ENCODE data around the gene C10orf88.

DNA sequence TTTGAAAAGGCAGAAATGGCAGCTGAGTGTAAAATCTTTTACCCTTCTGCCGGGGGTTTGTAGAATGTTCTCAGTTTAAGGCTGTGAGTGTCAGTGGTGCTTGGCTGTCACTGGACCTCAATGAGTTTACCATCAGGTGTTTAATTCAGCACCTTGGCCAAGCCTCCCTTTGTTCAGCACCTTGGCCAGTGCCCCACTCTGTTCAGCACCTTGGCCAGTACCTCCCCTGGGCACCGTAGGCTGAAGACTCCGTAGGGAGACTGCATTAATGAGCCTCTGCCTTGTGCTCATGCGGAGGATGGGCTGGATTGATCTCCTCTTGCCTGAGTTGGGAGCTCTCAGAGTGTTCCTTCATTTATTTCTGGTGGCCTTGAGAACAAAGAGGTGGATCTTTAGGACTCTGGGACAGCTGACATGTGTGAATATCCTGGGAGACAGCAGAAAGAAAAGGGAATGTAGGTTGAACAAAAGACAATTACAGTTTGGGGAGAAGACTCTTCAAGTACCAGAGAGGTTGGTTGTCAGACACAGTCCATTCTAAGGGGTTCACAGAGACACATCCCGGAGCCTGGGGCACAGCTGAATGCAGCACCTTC is 42.0 kb downstream of the C10orf88 start:
- TF ChIP-seq, protein P1, sequence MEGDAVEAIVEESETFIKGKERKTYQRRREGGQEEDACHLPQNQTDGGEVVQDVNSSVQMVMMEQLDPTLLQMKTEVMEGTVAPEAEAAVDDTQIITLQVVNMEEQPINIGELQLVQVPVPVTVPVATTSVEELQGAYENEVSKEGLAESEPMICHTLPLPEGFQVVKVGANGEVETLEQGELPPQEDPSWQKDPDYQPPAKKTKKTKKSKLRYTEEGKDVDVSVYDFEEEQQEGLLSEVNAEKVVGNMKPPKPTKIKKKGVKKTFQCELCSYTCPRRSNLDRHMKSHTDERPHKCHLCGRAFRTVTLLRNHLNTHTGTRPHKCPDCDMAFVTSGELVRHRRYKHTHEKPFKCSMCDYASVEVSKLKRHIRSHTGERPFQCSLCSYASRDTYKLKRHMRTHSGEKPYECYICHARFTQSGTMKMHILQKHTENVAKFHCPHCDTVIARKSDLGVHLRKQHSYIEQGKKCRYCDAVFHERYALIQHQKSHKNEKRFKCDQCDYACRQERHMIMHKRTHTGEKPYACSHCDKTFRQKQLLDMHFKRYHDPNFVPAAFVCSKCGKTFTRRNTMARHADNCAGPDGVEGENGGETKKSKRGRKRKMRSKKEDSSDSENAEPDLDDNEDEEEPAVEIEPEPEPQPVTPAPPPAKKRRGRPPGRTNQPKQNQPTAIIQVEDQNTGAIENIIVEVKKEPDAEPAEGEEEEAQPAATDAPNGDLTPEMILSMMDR (IDR thresholded peaks at IDR 0.05), result no peak
- TF ChIP-seq POLR2A (IDR thresholded peaks at IDR 0.05), result no peak
